Measurements from ENCODE around the gene INTS11. TPM values are rescaled to one million over a fixed set of nuclear protein-coding genes. Genes with fewer than 3 reads are reported as not detected.

INTS11 gene
- total and polyA plus RNA-seq, 3 experiments from 2014 or later: 70.5 to 118 (median 117) TPM

DNA sequence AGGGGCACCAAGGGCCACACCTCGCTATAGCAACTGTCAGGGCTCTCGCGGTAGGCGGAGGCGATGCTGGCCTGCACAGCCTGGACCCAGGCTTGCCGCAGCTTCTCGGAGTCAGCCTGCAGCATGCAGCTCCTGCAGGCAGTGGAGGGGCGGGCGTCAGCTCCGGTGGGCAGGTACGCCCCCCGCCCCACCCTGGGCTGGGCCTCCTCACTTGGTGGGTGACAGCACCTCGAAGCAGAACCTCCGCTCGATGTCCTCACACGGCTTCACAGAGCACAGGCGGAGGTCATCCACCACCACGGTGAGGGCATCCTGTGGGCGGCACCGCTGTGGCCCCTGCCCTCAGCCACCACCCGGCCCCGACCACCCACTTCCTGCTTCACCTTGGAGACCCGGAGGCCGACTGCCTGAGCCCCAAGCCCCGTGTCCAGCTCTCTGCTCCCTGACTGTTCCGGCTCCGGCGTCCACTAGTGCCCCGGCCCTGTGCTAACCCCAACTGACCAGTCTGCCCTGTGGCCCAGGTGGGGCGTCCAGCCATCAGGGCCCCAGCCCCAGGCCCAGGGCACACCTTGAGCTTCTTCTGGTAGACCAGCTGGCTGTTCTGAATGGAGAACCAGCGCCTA is 26.5 kb downstream of the INTS11 start:
- Histone ChIP-seq H3K4me1 (ENCODE audit: insufficient read depth, low read length) (no peaks in the 10 kb centered on the region), H3K27ac (ENCODE audit: low read depth, low read length) (no peak overlapping the region), H3K9me3 (ENCODE audit: low read length) (no peaks in the 10 kb centered on the region), H3K4me3 (ENCODE audit: low read length) (no peak overlapping the region), H3K27me3 (ENCODE audit: insufficient read depth, low read length, poor library complexity, severe bottlenecking) (no peaks in the 10 kb centered on the region), H3K36me3 (ENCODE audit: insufficient read depth, low read length) (no peaks in the 10 kb centered on the region)
- H3K27ac Mint-ChIP-seq: no peak overlapping the region
- DNase-seq: no peak
- no peaks in the 10 kb centered on the region for H3K36me3 Mint-ChIP-seq
- peaks cover 0 to 5% (median 0%) of the 10 kb centered on the region in 3 donors for H3K4me1 Mint-ChIP-seq
- no peaks in the 10 kb centered on the region for H3K27me3 Mint-ChIP-seq
- no peak overlapping the region for H3K4me3 Mint-ChIP-seq
- ChIA-PET POLR2A (no interaction called here), CTCF (no interaction called here)
- no peaks in the 10 kb centered on the region for H3K9me3 Mint-ChIP-seq

DNA sequence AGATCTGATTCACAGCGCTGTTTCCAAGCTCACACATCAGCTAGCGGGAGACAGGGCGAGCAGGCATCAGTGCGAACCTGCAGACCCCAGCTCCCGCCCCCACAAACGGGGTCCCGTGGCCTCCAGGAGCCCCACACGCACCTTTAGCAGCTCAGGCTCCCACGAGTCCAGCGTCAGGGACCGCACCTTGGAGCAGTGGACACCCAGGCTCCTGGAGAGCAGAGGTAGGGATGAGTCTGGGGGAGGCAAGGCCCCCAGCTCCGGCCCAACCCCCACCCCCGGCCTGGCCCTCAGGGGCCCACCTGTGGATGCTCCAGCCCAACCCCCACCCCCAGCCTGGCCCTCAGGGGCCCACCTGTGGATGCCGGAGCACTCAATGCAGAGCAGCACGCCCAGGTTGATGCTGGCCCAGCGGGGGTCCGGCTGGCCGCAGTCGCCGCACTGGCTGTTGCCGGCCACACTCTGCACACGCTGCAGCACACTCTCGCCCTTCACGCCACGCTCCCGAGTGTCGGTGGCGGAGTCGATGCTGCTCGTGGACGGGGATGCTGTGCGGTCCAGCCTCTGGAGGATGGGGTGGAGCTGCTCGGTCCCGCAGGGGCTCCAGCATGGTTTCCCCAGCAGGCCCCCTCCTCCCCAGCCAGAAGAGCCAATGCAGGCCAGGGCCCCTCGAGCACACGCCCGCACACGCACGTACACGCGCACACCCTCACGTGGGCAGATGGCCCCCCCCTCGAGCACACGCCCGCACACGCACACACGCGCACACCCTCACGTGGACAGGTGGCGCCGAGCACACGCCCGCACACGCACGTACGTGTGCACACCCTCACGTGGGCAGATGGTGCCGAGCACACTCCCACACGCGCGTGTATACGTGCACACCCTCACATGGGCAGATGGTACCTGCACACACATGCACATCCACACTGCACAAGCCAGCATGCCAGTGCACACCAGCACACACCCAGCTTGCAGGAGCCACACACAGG is 28.1 kb downstream of the INTS11 start:
- H3K36me3 Mint-ChIP-seq: no peaks in the 10 kb centered on the region
- CTCF ChIA-PET: no interaction called here

DNA sequence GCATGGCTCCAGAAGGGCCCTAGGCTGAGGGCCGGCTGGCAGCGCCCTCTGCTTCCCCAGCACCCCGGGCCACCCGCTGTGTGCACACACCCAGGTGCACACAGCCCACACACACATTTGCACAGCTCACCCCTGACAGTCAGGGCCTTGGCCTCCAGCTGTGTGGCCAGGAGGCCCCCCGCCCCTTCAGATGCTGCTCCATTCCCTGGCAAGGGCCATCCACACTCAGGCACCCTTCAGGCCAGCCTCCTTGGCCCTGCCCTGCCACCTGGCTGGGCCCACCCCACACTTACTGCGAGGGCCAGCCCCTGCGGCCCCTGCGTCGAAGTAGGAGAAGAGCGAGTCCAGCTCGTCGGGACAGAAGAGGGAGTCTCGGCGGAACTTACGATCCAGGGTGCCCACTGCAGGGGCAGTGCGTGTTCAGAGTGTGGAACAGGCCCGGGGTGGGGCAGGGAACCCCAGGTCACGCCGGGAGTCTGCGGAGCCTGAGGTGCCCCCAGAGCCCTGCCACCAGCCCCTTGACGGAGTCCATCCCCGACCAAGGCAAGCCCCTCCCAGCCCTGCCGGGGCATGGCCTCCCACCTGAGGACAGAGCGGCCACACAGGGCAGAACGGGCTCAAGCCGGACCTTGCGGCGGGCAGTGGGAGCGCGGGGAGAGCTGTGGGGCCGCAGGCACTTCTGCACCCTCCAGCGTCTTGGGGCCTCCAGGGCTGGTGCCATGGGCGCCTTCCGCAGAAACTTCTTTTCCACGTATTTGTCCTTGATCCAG is 29.1 kb downstream of the INTS11 start:
- no peak overlapping the region for H3K27ac ChIP-seq (ENCODE audit: low read depth, low read length)
- Mint-ChIP-seq H3K4me1 (peaks cover 0 to 5% (median 4%) of the 10 kb centered on the region in 3 donors), H3K27me3 (no peaks in the 10 kb centered on the region), H3K36me3 (no peaks in the 10 kb centered on the region), H3K9me3 (no peaks in the 10 kb centered on the region), H3K27ac (no peak overlapping the region), H3K4me3 (no peak overlapping the region)
- no peaks in the 10 kb centered on the region for H3K4me1 ChIP-seq (ENCODE audit: insufficient read depth, low read length)
- no peak overlapping the region for H3K4me3 ChIP-seq (ENCODE audit: low read length)
- no peaks in the 10 kb centered on the region for H3K27me3 ChIP-seq (ENCODE audit: insufficient read depth, low read length, poor library complexity, severe bottlenecking)
- ChIA-PET POLR2A (no interaction called here), CTCF (interaction anchor here (1.5 kb wide), 1 partner anchor 173 kb away, joined by 6 read pairs; no protein-coding TSS in a partner anchor)
- no peaks in the 10 kb centered on the region for H3K9me3 ChIP-seq (ENCODE audit: low read length)
- no peaks in the 10 kb centered on the region for H3K36me3 ChIP-seq (ENCODE audit: insufficient read depth, low read length)
- no peak for DNase-seq

More for the DNA sequence above, 28.1 kb downstream of the INTS11 start:
- no peak overlapping the region for H3K27ac Mint-ChIP-seq
- POLR2A ChIA-PET: no interaction called here
- Histone ChIP-seq H3K9me3 (ENCODE audit: low read length) (no peaks in the 10 kb centered on the region), H3K4me1 (ENCODE audit: insufficient read depth, low read length) (no peaks in the 10 kb centered on the region), H3K4me3 (ENCODE audit: low read length) (no peak overlapping the region), H3K36me3 (ENCODE audit: insufficient read depth, low read length) (no peaks in the 10 kb centered on the region), H3K27me3 (ENCODE audit: insufficient read depth, low read length, poor library complexity, severe bottlenecking) (no peaks in the 10 kb centered on the region), H3K27ac (ENCODE audit: low read depth, low read length) (no peak overlapping the region)
- H3K27me3 Mint-ChIP-seq: no peaks in the 10 kb centered on the region
- no peak for DNase-seq
- H3K4me3 Mint-ChIP-seq: no peak overlapping the region
- peaks cover 0 to 5% (median 4%) of the 10 kb centered on the region in 3 donors for H3K4me1 Mint-ChIP-seq
- no peaks in the 10 kb centered on the region for H3K9me3 Mint-ChIP-seq

DNA sequence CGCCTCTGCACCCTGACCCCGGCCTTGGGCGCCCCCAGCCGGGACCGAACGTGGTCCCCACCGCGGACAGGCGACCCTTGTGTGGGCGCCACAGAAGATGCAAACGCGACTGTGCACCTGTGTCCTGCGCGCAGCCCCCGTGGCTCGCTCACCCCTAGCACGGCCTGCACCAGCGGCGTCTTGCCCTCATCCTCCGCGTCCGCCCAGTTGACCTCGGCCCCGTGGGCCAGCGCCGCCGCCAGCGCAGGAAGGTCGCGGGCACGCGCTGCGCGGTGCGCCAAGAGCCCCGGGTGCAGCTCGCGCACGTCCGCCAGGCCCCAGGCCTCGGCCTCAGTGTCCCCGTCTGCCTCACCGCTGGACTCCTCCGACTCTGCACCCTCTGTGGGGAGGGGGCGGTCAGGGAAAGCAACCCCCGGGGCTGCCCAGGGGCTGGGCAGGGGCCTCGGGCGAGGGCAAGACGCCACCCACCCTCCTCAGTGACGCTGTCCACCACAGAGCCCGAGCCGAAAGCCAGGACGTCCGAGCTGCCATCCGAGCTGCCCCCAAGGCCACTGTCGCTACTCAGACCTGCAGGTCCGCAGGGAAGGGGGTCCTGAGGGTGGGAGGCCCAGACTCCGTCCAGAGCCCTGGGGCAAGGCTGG is 30.1 kb downstream of the INTS11 start:
- DNase-seq: no peak
- peaks cover 0 to 4% (median 0%) of the 10 kb centered on the region in 3 donors for H3K4me1 Mint-ChIP-seq
- Histone ChIP-seq H3K36me3 (ENCODE audit: insufficient read depth, low read length) (no peaks in the 10 kb centered on the region), H3K27me3 (ENCODE audit: insufficient read depth, low read length, poor library complexity, severe bottlenecking) (no peaks in the 10 kb centered on the region), H3K4me1 (ENCODE audit: insufficient read depth, low read length) (no peaks in the 10 kb centered on the region), H3K27ac (ENCODE audit: low read depth, low read length) (no peak overlapping the region), H3K9me3 (ENCODE audit: low read length) (no peaks in the 10 kb centered on the region), H3K4me3 (ENCODE audit: low read length) (no peak overlapping the region)
- CTCF ChIA-PET: interaction anchor here (1.5 kb wide), 1 partner anchor 172 kb away, joined by 6 read pairs; no protein-coding TSS in a partner anchor
- H3K36me3 Mint-ChIP-seq: no peaks in the 10 kb centered on the region
- H3K9me3 Mint-ChIP-seq: no peaks in the 10 kb centered on the region
- no peak overlapping the region for H3K27ac Mint-ChIP-seq
- H3K4me3 Mint-ChIP-seq: no peak overlapping the region
- H3K27me3 Mint-ChIP-seq: no peaks in the 10 kb centered on the region
- POLR2A ChIA-PET: no interaction called here

DNA sequence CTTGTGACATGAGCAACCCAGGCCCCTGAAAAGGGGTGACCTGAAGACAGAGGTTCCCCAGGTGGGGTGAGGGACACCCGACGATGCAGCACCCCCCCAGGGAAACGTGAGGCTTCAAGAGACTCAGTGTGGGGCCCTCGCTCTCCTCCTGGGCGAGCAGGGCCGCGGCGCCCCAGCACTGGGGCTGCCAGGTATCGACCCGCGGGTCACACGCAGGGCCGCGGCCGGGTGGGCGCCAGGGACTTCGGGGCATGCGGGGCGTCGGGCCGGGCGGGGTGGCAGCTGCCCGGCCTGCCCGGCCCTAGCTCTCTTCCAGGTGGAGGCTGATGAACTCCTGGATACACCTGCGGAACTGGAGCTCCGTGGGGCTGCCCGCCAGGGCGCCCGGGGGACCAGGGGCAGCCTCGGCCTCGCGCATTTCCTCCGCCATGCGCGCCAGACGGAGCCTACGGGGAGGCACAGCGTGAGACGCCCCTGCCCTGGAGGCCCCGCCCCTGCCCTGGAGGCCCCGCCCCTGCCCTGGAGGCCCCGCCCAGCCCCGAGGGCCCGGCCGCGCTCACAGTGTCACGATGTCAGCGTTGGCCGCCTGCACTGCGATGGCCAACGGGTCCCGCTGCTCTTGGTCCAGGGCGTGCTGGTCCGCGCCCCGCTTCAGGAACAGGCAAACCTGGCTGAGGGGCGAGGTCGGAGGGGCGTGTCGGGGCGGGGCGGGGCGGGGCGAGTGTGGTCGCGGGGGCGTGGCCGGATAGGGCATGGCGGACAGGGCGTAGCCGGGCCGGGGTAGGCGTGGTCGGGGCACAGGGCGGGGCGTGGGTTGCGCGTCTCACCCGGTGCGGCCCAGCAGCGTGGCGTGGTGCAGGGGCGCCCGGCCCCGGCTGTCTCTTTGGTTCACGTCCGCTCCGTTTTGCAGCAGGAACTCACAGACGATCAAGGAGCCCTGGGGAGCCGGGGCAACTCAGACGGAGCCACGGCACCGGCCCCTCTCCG is 30.9 kb downstream of the INTS11 start:
- Mint-ChIP-seq H3K27ac (no peak overlapping the region), H3K4me3 (no peak overlapping the region), H3K4me1 (peaks cover 0 to 4% (median 0%) of the 10 kb centered on the region in 3 donors), H3K9me3 (no peaks in the 10 kb centered on the region), H3K27me3 (no peaks in the 10 kb centered on the region), H3K36me3 (no peaks in the 10 kb centered on the region)
- Histone ChIP-seq H3K27me3 (ENCODE audit: insufficient read depth, low read length, poor library complexity, severe bottlenecking) (no peaks in the 10 kb centered on the region), H3K27ac (ENCODE audit: low read depth, low read length) (no peak overlapping the region), H3K36me3 (ENCODE audit: insufficient read depth, low read length) (no peaks in the 10 kb centered on the region), H3K9me3 (ENCODE audit: low read length) (no peaks in the 10 kb centered on the region), H3K4me3 (ENCODE audit: low read length) (no peak overlapping the region), H3K4me1 (ENCODE audit: insufficient read depth, low read length) (no peaks in the 10 kb centered on the region)
- CTCF ChIA-PET: interaction anchor here (1.5 kb wide), 1 partner anchor 171 kb away, joined by 6 read pairs; no protein-coding TSS in a partner anchor
- POLR2A ChIA-PET: no interaction called here
- DNase-seq: no peak

DNA sequence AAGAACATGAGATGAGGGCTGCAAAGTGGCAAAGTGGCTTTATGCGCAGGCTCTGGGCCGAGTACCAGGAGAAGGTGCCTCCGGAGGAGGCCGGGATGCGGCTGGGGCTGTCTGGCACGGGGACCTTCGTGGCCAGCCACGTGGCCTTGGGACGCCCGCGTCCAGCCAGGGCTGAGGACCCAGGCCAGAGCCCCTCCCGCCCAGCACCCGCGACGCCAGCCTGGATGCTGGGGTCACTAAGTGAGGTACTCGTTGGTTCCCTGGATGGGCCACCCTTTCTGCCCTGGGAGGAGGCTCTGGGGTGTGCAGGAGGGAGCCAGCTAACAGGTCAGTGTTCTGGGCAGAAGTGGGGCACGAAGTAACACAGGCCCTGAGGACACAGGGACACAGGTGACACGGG is 31.6 kb downstream of the INTS11 start:
- DNase-seq: no peak
- CTCF ChIA-PET: interaction anchor here (1.8 to 1.9 kb wide), 2 partner anchors 12 to 43 kb away, joined by 6 read pairs; no protein-coding TSS in a partner anchor
- no peaks in the 10 kb centered on the region for H3K27me3 ChIP-seq (ENCODE audit: insufficient read depth, low read length, poor library complexity, severe bottlenecking)
- H3K27ac ChIP-seq (ENCODE audit: low read depth, low read length): no peak overlapping the region
- Mint-ChIP-seq H3K36me3 (no peaks in the 10 kb centered on the region), H3K27me3 (no peaks in the 10 kb centered on the region), H3K27ac (no peak overlapping the region), H3K9me3 (no peaks in the 10 kb centered on the region), H3K4me1 (peaks cover 0 to 4% (median 0%) of the 10 kb centered on the region in 3 donors), H3K4me3 (no peak overlapping the region)
- H3K4me1 ChIP-seq (ENCODE audit: insufficient read depth, low read length): no peaks in the 10 kb centered on the region
- H3K4me3 ChIP-seq (ENCODE audit: low read length): no peak overlapping the region
- no peaks in the 10 kb centered on the region for H3K9me3 ChIP-seq (ENCODE audit: low read length)
- H3K36me3 ChIP-seq (ENCODE audit: insufficient read depth, low read length): no peaks in the 10 kb centered on the region
- POLR2A ChIA-PET: no interaction called here

DNA sequence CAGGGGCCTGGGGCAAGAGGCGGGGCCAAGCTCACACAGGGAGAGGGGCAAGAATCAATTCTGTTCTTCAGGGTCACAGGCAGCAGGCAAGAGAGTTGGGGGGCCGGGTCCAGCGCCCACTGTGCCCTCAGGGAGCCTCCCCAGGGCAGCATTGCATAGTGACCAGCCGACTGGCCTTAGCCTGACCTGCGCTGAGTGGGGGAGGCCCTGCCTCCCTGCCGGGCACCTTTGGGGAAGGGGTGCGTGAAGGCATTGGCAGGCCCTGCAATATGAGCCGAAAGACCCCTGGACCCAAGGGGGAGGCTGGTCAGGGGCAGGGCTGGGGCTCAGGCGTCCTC is 32.0 kb downstream of the INTS11 start:
- no peaks in the 10 kb centered on the region for H3K36me3 ChIP-seq (ENCODE audit: insufficient read depth, low read length)
- H3K4me3 ChIP-seq (ENCODE audit: low read length): no peak overlapping the region
- Mint-ChIP-seq H3K27me3 (no peaks in the 10 kb centered on the region), H3K4me1 (peaks cover 0 to 4% (median 0%) of the 10 kb centered on the region in 3 donors), H3K9me3 (no peaks in the 10 kb centered on the region), H3K36me3 (no peaks in the 10 kb centered on the region), H3K27ac (no peak overlapping the region), H3K4me3 (no peak overlapping the region)
- no peak overlapping the region for H3K27ac ChIP-seq (ENCODE audit: low read depth, low read length)
- no peaks in the 10 kb centered on the region for H3K9me3 ChIP-seq (ENCODE audit: low read length)
- no peak for DNase-seq
- H3K27me3 ChIP-seq (ENCODE audit: insufficient read depth, low read length, poor library complexity, severe bottlenecking): no peaks in the 10 kb centered on the region
- H3K4me1 ChIP-seq (ENCODE audit: insufficient read depth, low read length): no peaks in the 10 kb centered on the region
- ChIA-PET POLR2A (no interaction called here), CTCF (interaction anchor here (0.6 to 2.7 kb wide), 10 partner anchors 13 to 308 kb away, joined by 3 to 52 read pairs (median 4); no protein-coding TSS in a partner anchor)

All from CD8-positive, alpha-beta memory T cell (primary cell).